GM21528 (cell line): ENCODE measurements around the gene WDR20.

Experiments used
- ATAC-seq: cut with Tn5 transposase; IDR thresholded peaks from one replicate; pipeline ENCODE4 v1.9.1; 2021; ENCODE audit warnings: mild to moderate bottlenecking, moderate library complexity; ENCODE audit not compliant: unreplicated experiment, low FRiP score

The WDR20 gene

GRCh38 chr14:102215071-102215470, 75.4 kb downstream of the WDR20 start:
- no peak for ATAC-seq

GRCh38 chr14:102215576-102216250, 76.0 kb downstream of the WDR20 start:
- no peak for ATAC-seq

DNA sequence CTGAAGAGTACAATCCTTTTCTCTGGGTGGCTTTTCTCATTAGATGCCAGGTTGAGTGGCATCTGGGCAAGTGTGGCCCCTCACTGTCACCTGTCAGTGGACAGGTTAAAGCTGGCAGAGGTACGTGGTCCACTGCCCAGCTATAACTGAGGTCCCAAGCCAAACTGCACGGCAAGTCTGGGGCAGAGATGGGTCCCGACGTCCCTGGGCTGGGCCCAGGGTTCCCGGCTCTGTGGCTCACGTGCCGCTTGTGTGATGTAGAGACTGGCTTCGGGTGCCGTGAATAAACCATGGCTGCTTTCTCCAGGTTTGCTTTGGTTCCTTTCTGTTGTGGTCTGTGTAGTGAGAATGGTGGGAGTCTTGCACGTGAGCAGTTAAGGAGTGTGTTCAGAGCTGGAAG, 77.7 kb downstream of the WDR20 start:
- ATAC-seq = no peak

DNA sequence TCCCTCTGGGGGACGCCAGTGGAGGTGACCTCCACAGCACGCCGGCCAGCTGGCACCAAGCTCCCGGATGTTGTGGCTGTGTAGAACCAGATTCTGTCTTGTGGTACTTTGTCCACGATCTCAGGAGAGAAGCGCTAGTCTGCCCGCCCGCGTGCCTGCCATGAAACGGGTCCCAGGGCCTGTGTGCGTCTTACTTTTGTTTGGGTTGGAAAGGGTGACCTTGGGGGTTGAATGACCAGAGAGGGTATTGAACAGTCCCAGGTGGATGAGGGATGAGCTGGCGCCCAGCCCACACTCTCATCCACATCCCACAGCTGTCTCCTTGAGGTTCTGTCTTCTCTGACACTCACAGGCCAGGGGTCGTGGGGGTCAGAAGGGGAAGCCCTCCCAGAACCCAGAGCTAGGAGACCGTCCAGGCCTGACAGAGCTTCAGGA, 78.3 kb downstream of the WDR20 start:
- no peak for ATAC-seq

- no peak for ATAC-seq
These were observed 79.0 kb downstream of the WDR20 start for GRCh38 chr14:102218688-102219087.

- no peak for ATAC-seq
These were observed 79.6 kb downstream of the WDR20 start for GRCh38 chr14:102219316-102219715.

GRCh38 chr14:102220031-102220430, 80.3 kb downstream of the WDR20 start:
- ATAC-seq = peak; percentile 66

GRCh38 chr14:102221026-102221425, 81.3 kb downstream of the WDR20 start:
- ATAC-seq = no peak

DNA sequence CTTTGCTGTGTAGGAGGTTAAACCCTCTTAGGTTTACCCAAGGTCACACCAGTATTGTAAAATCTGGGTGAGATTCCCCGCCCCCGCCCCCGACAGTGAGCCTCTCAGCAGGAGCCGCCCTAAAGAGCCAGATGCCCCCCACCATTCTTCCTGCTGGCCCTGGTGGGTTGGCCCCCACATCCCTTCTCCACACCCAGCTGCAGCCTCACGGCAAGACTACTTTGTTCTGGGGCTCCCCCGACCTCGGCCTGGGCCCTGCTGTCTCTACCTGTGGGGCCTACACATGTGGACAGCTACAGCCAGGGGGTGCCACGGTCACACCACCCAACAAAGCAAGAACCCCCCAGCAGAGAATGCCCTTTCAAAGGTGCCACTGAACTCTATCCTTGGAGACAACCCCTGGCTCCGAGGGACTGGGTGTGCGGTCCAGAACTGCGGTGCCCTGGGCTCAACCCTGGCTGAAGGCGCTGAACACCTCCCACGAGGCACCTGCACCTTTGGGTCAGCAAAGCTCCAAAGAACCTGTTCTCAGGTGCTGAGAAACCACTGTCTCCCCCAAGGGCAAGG, 82.4 kb downstream of the WDR20 start:
- no peak for ATAC-seq

GRCh38 chr14:102222751-102223150, 83.1 kb downstream of the WDR20 start:
- ATAC-seq = no peak

- ATAC-seq = no peak
These were observed 84.0 kb downstream of the WDR20 start for GRCh38 chr14:102223682-102224081.

GRCh38 chr14:102225386-102225785, 85.7 kb downstream of the WDR20 start:
- no peak for ATAC-seq

DNA sequence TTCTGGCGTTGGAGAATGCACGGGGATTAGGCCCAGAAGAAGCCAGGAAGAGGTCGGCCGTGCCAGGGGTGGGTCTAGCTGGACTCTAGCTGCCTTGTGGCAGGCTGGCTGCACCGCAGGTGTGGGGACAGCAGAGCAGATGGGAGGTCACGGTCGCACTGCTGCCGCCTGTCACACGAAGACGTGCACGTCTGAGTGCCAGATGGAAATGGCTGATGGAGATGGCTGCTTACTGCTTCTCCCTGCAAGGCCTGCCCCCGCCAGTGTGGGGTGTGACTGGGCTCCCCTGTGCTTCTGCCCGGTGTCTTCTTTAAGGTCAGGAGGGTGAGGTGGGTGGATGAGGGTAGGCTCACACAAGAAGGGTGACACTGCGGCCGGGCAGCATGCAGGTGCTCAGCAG, 86.2 kb downstream of the WDR20 start:
- no peak for ATAC-seq

DNA sequence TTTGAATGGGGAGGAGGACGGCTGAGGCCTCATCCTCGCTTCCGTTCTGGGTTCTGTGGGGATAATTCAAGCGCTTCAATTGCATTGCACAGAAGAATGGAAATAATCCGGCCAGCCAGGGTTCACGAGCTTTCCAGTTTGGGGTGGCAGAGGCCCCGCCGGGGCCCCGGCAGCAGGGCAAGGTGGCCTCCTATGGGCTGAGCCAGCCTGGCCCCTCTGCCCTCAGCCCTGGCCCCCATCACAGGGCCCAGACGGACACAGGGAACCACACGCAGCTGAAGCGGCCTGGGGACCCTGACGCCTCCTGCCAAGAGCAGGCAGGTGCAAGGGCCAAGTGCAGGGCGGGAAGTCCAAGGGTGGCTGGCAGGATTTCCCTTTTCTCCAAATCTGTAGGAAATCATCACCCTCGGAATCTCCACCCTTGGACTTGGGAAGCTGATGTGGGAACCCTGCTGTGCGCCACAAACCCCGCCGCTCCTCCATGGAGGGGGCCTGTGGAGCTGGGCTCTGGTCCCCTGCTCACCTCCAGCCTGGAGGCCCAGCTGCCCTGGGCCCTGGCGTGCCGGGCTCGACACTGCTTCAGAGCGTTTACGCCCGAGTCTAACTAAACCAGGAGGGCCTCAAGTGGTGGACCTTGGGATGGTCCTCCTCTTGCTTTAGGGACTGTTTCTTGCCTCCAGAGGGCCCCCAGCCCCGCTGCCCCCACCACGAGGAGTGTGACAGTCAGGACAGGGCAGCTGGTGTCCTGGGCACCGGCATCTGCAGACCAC, 86.8 kb downstream of the WDR20 start:
- no peak for ATAC-seq

DNA sequence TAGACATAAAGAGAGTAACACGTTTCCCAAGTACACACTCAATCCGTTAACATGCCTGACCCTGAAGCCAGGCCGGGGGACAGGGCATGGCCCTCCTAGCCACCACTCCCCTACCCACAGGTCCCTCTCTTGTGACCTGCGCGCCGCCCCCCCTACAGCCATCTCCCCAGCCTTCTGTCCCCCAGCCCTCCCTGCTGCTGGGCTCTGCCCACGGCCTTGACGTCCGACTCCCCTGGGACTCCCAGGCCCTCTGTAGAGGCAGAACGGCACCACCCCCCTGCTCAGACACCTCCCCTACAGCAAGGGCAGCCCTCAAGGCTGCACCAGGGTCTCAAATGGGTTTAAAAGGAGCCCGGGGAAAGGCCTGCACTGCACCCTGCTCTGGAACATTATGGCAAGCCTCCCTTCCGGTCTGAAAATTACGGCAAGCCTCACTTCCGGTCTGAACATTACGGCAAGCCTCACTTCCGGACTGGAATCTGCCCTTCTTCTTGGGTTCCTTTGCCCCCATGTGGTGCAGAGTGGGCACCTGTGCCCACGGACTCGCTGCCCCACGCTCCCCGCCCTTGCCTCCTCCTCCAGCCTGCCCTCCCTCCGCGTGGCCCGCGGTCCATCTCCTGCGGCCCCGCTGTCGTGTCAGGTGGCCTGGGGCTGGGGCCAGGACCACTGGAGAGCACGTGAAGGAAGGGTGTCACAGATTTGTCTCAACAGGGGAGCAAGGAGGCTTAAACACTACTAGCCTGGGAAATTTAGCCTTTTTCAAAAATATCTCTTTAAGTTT, 87.7 kb downstream of the WDR20 start:
- ATAC-seq = no peak

DNA sequence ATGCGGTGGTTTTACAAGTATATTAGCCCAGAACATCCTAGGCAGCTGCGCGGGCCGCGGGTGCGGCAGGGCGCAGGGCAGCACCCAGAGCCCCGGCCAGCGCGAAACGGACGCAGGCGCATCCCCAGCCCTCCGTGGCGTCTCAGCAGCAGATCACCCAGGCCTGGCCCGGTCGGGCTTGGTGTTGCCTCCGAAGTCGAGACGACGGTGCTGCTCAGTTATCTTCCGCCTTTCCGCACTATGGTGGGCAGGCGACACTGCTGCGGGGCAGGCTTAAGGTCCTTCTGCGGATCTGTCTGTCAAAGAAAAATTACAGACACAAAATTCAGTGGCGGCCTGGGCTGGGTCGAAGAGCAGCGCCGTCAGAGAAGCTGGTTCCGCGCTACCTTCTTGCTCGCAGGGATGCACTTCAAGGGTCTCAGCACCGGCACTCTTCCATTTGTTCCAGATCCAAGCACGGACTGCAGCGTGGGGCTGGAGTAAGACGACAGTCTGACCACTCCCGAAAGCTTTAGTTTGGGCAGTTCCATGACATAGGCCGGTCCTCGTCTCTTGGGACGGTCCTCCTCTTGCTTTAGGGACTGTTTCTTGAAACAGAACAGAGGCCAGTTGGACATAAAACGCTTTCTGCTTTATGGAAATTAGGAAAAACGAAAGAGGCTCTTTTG, 89.5 kb downstream of the WDR20 start:
- ATAC-seq = no peak

DNA sequence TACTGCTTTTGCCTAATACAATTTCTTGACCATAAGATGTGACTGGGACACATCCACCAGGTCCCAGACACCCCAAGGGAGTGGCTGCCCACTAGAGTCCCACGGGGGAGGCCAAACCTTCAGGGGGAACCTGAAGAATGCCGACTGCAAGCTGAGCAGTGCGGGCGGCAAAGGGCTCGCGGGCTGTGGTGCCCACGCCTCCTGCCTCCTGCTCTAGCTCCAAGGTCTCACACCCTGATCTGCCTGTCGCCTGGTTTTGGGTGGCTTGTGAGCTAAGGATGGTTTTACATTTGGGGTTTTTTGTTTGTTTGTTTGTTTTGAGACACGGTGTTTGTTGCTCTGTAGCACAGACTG, 90.0 kb downstream of the WDR20 start:
- no peak for ATAC-seq

- no peak for ATAC-seq
These were observed 90.9 kb downstream of the WDR20 start for GRCh38 chr14:102230481-102231210.

DNA sequence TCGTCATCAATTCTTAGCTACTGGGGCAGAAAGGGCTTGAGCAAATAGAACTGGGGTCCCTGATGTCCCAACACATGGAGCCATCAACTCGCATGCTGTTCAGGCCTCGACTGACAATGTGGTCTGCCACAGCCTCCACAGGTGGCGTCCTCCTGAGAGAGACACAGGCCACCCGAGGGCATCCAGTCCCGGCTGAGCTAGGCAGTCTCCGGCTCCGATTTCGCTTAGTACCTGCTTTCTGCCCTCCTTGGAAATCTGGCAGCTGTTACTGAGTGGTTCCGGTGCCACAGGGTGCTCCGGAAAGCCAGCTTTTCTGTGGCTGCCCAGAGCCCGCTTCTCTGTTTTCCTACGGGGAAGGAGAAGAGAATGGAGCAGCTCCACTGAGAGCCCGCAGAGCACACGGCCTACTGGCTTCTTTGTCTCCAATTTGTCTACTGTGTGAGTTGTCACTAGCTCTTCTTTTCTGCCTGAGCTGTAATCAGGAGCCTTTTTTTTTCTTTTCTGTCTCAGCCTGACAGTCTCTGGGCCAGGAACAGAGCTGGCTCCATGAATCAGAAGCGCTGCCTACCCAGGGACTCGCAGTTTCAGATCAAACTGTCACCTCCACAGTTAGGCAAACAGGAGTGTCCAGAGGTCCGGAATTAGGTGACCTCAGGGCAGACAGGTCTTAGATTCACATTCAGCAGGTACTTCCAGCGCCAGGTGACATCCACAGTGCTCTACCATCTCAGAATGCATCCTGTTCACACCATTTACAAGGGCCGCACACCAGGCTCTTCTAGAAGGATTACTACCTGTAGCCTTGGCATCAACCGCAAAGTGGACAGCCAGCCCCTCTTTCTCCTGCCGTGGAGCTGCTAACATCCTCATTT, 92.0 kb downstream of the WDR20 start:
- ATAC-seq = no peak
